GM13977 (cell line): ENCODE measurements around the gene IGFBP2.

Experiments used
- DNase-seq: peaks from one replicate; pipeline ENCODE4 v3.0.0; 2012; ENCODE audit warnings: low spot score
- CTCF ChIP-seq: IDR thresholded peaks from 2 replicates; pipeline ENCODE4 v1.5.1; 2012; ENCODE audit warnings: mild to moderate bottlenecking, control low read depth; ENCODE audit not compliant: insufficient read depth; ENCODE audit errors: extremely low read depth, missing control alignments
- in situ Hi-C: fragments of 300-500 bp; cut with MboI; formaldehyde crosslinking; loops from one replicate; pipeline ENCODE4 v1.12.0; 2022; ENCODE audit warnings: low sequenced_read_pairs, low pct_unique_long_range_greater_than_20kb, mixed read lengths, inconsistent platforms; ENCODE audit not compliant: unreplicated experiment

Gene IGFBP2

GRCh38 chr2:216665717-216666116, 32.5 kb downstream of the IGFBP2 start:
- in situ Hi-C loops = loop anchor here (5.0 kb wide), 1 partner anchor 158 kb away; no protein-coding TSS in a partner anchor
- no peak for DNase-seq
- TF ChIP-seq CTCF = no peak

GRCh38 chr2:216666461-216667233, 33.4 kb downstream of the IGFBP2 start:
- DNase-seq = peak; percentile 85
- TF ChIP-seq CTCF = peak; percentile 99
- in situ Hi-C loops = loop anchor here (5.0 kb wide), 1 partner anchor 159 kb away; no protein-coding TSS in a partner anchor

GRCh38 chr2:216670266-216671080, 37.3 kb downstream of the IGFBP2 start:
- no peak for DNase-seq
- TF ChIP-seq CTCF = no peak
- in situ Hi-C loops = no loop called here

- in situ Hi-C loops = no loop called here
- TF ChIP-seq CTCF = no peak
Measured at GRCh38 chr2:216671081-216671411, 37.8 kb downstream of the IGFBP2 start.

GRCh38 chr2:216671791-216672343, 38.6 kb downstream of the IGFBP2 start:
- TF ChIP-seq CTCF = no peak
- in situ Hi-C loops = no loop called here

More at GRCh38 chr2:216671081-216671411, 37.8 kb downstream of the IGFBP2 start:
- DNase-seq = no peak

GRCh38 chr2:216672466-216672865, 39.2 kb downstream of the IGFBP2 start:
- no peak for TF ChIP-seq CTCF
- in situ Hi-C loops = no loop called here

More at GRCh38 chr2:216671791-216672343, 38.6 kb downstream of the IGFBP2 start:
- DNase-seq = no peak

More at GRCh38 chr2:216672466-216672865, 39.2 kb downstream of the IGFBP2 start:
- DNase-seq = no peak
